Thyroid gland (tissue), 4 donors: ENCODE measurements around the gene AKR1E2.

Source experiments
- POLR2A ChIP-seq, 2 donors: fragments of 450-650 bp; IDR thresholded peaks; one replicate each; pipeline ENCODE4 v1.6.1; 2017; ENCODE audit warnings: antibody characterized with exemption in 2 of 2, mild to moderate bottlenecking in 2 of 2, moderate library complexity in 1 of 2
- TF ChIP-seq, protein P1 (sequence below), 6 experiments: fragments of 200-600 bp in 3 of 6; fragments of 450-650 bp in 3 of 6; sonication (generic) in 3 of 6; IDR thresholded peaks; one replicate each; pipeline ENCODE4 v1.5.1; 2016 to 2019; ENCODE audit warnings: antibody characterized with exemption in 6 of 6, mild to moderate bottlenecking in 2 of 6, inconsistent platforms in 1 of 6, moderate library complexity in 1 of 6

DNA sequence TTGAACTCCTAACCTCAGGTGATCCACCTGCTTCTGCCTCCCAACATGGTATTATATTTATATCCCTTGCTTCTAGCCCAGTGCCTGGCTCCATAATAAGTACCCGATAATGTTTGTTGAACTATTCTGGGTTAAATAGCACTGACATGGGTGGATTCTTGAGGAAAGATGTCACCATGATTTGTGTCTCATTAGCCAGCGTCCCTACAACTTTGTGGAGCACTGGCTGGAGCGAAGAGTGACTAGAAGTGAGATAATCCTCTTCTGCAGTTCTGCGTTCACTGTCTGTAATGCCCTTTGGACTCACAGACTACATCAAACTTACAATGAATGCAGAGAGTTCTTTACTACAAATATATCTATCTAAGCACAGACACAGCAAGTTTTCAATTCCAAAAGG, 16.9 kb upstream of the AKR1E2 start:
- TF ChIP-seq, protein P1, sequence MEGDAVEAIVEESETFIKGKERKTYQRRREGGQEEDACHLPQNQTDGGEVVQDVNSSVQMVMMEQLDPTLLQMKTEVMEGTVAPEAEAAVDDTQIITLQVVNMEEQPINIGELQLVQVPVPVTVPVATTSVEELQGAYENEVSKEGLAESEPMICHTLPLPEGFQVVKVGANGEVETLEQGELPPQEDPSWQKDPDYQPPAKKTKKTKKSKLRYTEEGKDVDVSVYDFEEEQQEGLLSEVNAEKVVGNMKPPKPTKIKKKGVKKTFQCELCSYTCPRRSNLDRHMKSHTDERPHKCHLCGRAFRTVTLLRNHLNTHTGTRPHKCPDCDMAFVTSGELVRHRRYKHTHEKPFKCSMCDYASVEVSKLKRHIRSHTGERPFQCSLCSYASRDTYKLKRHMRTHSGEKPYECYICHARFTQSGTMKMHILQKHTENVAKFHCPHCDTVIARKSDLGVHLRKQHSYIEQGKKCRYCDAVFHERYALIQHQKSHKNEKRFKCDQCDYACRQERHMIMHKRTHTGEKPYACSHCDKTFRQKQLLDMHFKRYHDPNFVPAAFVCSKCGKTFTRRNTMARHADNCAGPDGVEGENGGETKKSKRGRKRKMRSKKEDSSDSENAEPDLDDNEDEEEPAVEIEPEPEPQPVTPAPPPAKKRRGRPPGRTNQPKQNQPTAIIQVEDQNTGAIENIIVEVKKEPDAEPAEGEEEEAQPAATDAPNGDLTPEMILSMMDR (IDR thresholded peaks at IDR 0.05): no peak
- no peak for TF ChIP-seq POLR2A (IDR thresholded peaks at IDR 0.05)
